Upper lobe of left lung (tissue), 4 donors: ENCODE results near the gene NHS.

Source experiments
- CTCF ChIP-seq, 6 experiments: fragments of 450-650 bp in 4 of 6; fragments of 200-600 bp in 2 of 6; sonication (generic) in 2 of 6; IDR thresholded peaks; one replicate each; pipeline ENCODE4 v1.5.1; 2016 to 2019; ENCODE audit warnings: antibody characterized with exemption in 6 of 6
- EP300 ChIP-seq, 4 donors: sonication (generic); formaldehyde crosslinking; IDR thresholded peaks; one replicate each; pipeline ENCODE4 v1.5.1; 2017; ENCODE audit warnings: antibody characterized with exemption in 4 of 4, control low read depth in 2 of 4
- POLR2A ChIP-seq, 4 donors: fragments of 450-650 bp; IDR thresholded peaks; one replicate each; pipeline ENCODE4 v1.5.1; 2016 to 2017; ENCODE audit warnings: antibody characterized with exemption in 4 of 4, mild to moderate bottlenecking in 2 of 4
- POLR2AphosphoS5 ChIP-seq, 2 donors: sonication (generic); formaldehyde crosslinking; IDR thresholded peaks; one replicate each; pipeline ENCODE4 v1.5.1; 2017; ENCODE audit warnings: antibody characterized with exemption in 2 of 2

- TF ChIP-seq POLR2A (IDR thresholded peaks at IDR 0.05) (no peak), CTCF (IDR thresholded peaks at IDR 0.05) (no peak), POLR2AphosphoS5 (IDR thresholded peaks at IDR 0.05) (no peak), EP300 (IDR thresholded peaks at IDR 0.05) (no peak)
These were observed 213.3 kb downstream of the NHS start for GRCh38 chrX:17588303-17588702.
